SK-N-SH treated with all-trans-retinoic acid at 6 μM for 48 hours (cell line): ENCODE results near the gene PPARD.

Experiments
- ATAC-seq: fragments of 200-7000 bp; cut with Tn5 transposase; 3 replicates; pipeline ENCODE4 v1.9.1; 2020; ENCODE audit warnings: mild to moderate bottlenecking, moderate library complexity
- ARNTL ChIP-seq: fragments of 450-650 bp; formaldehyde crosslinking; IDR thresholded peaks from 2 replicates; pipeline ENCODE4 v1.5.0; 2020; ENCODE audit warnings: low read depth, mild to moderate bottlenecking, moderate library complexity, borderline replicate concordance
- BACH2 ChIP-seq: fragments of 250-450 bp; sonication (Bioruptor Pico); IDR thresholded peaks from 2 replicates; pipeline ENCODE4 v1.9.0; 2021; ENCODE audit warnings: mild to moderate bottlenecking, borderline replicate concordance
- CREB5 ChIP-seq: fragments of 250-450 bp; sonication (Bioruptor Pico); IDR thresholded peaks from 2 replicates; pipeline ENCODE4 v1.5.1; 2020; ENCODE audit warnings: low read depth, mild to moderate bottlenecking, moderate library complexity
- CSDC2 ChIP-seq: fragments of 250-450 bp; sonication (Bioruptor Pico); IDR thresholded peaks from 2 replicates; pipeline ENCODE4 v1.5.0; 2020; ENCODE audit warnings: mild to moderate bottlenecking, moderate library complexity
- CSRNP3 ChIP-seq: fragments of 250-450 bp; sonication (Bioruptor Pico); IDR thresholded peaks from 2 replicates; pipeline ENCODE4 v1.5.1; 2021; ENCODE audit warnings: mild to moderate bottlenecking, moderate library complexity
- ESRRG ChIP-seq: fragments of 250-450 bp; sonication (Bioruptor Pico); IDR thresholded peaks from 2 replicates; pipeline ENCODE4 v1.6.1; 2021; ENCODE audit warnings: mild to moderate bottlenecking
- GLIS3 ChIP-seq: fragments of 250-450 bp; sonication (Bioruptor Pico); IDR thresholded peaks from 2 replicates; pipeline ENCODE4 v1.5.0; 2020; ENCODE audit warnings: mild to moderate bottlenecking, moderate library complexity
- ISL1 ChIP-seq: fragments of 250-450 bp; sonication (Bioruptor Pico); IDR thresholded peaks from 2 replicates; pipeline ENCODE4 v2.1.2; 2022; ENCODE audit warnings: mild to moderate bottlenecking, moderate library complexity
- OSR1 ChIP-seq: fragments of 250-450 bp; sonication (Bioruptor Pico); IDR thresholded peaks from 2 replicates; pipeline ENCODE4 v1.8.0; 2022; ENCODE audit warnings: moderate library complexity, mild to moderate bottlenecking, inconsistent platforms
- RARB ChIP-seq: fragments of 250-450 bp; sonication (Bioruptor Pico); IDR thresholded peaks from 2 replicates; pipeline ENCODE4 v1.8.0; 2021; ENCODE audit warnings: mild to moderate bottlenecking, moderate library complexity
- SNAI2 ChIP-seq: fragments of 250-450 bp; sonication (Bioruptor Pico); IDR thresholded peaks from 2 replicates; pipeline ENCODE4 v1.5.0; 2020; ENCODE audit warnings: mild to moderate bottlenecking, moderate library complexity
- TCF4 ChIP-seq: fragments of 250-450 bp; sonication (Bioruptor Pico); IDR thresholded peaks from 2 replicates; pipeline ENCODE4 v1.8.0; 2021; ENCODE audit warnings: mild to moderate bottlenecking, moderate library complexity, borderline replicate concordance
- TOX ChIP-seq: fragments of 250-450 bp; sonication (Bioruptor Pico); IDR thresholded peaks from 2 replicates; pipeline ENCODE4 v1.8.0; 2021; ENCODE audit warnings: mild to moderate bottlenecking, moderate library complexity, borderline replicate concordance
- ZC3H10 ChIP-seq: fragments of 250-450 bp; sonication (Bioruptor Pico); IDR thresholded peaks from 2 replicates; pipeline ENCODE4 v1.5.1; 2021; ENCODE audit warnings: mild to moderate bottlenecking, moderate library complexity
- ZFP3 ChIP-seq: fragments of 250-450 bp; sonication (Bioruptor Pico); IDR thresholded peaks from 2 replicates; pipeline ENCODE4 v1.5.0; 2020; ENCODE audit warnings: mild to moderate bottlenecking, moderate library complexity
- ZFP30 ChIP-seq: fragments of 450-650 bp; formaldehyde crosslinking; IDR thresholded peaks from 2 replicates; pipeline ENCODE4 v1.5.0; 2022; ENCODE audit warnings: mild to moderate bottlenecking, moderate library complexity
- ZNF70 ChIP-seq: fragments of 450-650 bp; formaldehyde crosslinking; IDR thresholded peaks from 2 replicates; pipeline ENCODE4 v1.5.0; 2020; ENCODE audit warnings: mild to moderate bottlenecking, moderate library complexity
- ZNF8 ChIP-seq: fragments of 450-650 bp; formaldehyde crosslinking; IDR thresholded peaks from 2 replicates; pipeline ENCODE4 v1.5.0; 2020; ENCODE audit warnings: mild to moderate bottlenecking, moderate library complexity
- TF ChIP-seq, protein P1 (sequence below): fragments of 250-450 bp; sonication (Bioruptor Pico); IDR thresholded peaks from 2 replicates; pipeline ENCODE4 v1.8.0; 2021; ENCODE audit warnings: low read depth, mild to moderate bottlenecking, moderate library complexity, borderline replicate concordance
- TF ChIP-seq, protein P2 (sequence below): fragments of 250-450 bp; sonication (Bioruptor Pico); IDR thresholded peaks from 2 replicates; pipeline ENCODE4 v1.5.0; 2020; ENCODE audit warnings: mild to moderate bottlenecking, moderate library complexity

Gene PPARD

DNA sequence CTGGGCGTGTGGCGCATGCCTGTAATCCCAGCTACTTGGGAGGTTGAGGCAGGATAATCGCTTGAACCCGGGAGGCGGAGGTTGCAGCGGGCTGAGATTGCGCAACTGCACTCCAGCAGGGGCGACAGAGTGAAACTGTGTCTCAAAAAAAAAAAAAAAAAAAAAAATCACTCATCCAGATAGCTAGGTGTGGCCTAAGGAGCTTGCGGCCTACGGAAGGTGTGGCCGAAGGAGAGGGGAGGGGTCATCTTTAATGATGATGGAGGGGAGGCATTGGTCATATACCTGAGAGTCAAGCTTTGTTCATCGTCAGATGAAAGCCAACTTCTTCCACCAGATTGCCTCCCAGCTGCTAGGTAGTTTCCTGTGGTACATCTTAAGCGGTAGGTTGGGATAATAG is 801 bp upstream of the PPARD start:
- ATAC-seq, result no peak
- TF ChIP-seq ZFP30 (no peak), ZC3H10 (CRISPR knock-in tag) (no peak), CSRNP3 (CRISPR knock-in tag) (no peak), GLIS3 (CRISPR knock-in tag) (no peak), RARB (CRISPR knock-in tag) (no peak), ESRRG (no peak), BACH2 (no peak), ISL1 (no peak), TOX (CRISPR knock-in tag) (no peak)
- TF ChIP-seq, protein P1, sequence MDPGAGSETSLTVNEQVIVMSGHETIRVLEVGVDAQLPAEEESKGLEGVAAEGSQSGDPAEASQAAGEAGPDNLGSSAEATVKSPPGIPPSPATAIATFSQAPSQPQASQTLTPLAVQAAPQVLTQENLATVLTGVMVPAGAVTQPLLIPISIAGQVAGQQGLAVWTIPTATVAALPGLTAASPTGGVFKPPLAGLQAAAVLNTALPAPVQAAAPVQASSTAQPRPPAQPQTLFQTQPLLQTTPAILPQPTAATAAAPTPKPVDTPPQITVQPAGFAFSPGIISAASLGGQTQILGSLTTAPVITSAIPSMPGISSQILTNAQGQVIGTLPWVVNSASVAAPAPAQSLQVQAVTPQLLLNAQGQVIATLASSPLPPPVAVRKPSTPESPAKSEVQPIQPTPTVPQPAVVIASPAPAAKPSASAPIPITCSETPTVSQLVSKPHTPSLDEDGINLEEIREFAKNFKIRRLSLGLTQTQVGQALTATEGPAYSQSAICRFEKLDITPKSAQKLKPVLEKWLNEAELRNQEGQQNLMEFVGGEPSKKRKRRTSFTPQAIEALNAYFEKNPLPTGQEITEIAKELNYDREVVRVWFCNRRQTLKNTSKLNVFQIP, result no peak

DNA sequence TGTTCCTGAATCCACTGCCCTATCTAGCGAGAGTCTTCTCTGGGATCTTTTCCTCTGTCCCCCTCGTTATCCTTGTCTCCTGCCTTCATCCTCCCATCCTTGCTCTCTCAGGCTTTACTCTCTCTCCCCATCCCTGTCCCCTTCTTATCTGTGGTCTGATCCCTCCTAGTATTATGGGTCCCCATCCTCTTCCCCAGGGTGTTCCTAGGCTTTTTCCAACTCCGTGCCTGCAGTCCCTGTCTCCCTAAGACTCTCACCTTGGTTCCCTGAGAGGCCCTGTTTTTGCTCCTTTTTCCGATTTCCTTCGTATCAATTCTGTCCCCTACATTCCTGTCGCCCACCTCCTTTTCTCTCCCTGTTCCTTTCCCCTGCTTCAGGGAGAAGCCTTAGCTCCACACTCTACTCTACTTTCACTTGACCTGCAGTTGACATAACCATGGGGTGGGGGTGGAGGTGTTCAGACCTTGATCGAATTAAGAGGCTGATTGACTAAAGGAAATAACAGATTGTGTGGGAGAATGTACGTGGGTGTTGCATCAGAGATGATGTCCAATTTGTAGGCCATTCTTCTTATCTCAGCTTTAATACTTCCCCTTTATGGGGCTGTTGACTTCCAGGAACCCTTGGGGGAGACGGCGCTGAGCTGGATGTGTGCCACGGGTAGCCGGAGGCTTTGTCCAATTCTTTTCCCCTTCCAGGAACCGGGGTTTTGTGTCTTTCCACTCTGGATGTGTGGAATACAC is 905 bp downstream of the PPARD start:
- ATAC-seq, result peak; percentile 21
- no peak for TF ChIP-seq ARNTL (CRISPR knock-in tag)
- no peak for TF ChIP-seq CREB5 (CRISPR knock-in tag)
- no peak for TF ChIP-seq ISL1
- no peak for TF ChIP-seq SNAI2 (CRISPR knock-in tag)
- TF ChIP-seq ZFP3 (CRISPR knock-in tag), result no peak
- no peak for TF ChIP-seq CSDC2 (CRISPR knock-in tag)
- TF ChIP-seq ZNF70 (CRISPR knock-in tag), result no peak
- TF ChIP-seq CSRNP3 (CRISPR knock-in tag), result no peak

- ATAC-seq, result no peak
Observed at GRCh38 chr6:35343835-35344550, 1.6 kb downstream of the PPARD start.

DNA sequence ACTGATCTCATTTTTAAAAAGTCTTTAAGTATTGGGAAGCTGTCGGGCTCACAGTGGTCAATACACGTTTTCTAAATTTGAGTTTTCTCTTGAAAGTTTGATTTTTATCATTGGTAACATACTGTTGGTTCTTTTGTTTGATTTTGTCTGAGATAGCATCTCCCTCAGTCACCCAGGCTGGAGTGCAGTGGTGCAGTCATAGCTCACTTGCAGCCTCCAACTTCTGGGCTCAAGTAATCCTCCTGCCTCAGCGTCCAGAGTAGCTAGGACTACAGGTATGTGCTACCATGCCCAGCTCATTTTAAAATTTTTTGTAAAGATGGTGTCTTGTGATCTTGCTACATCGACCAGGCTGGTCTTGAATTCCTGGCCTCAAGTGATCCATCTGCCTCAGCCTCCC is 9.1 kb downstream of the PPARD start:
- no peak for ATAC-seq
- TF ChIP-seq ESRRG (no peak), TCF4 (CRISPR knock-in tag) (no peak), GLIS3 (CRISPR knock-in tag) (no peak), ZNF8 (CRISPR knock-in tag) (no peak), ZFP3 (CRISPR knock-in tag) (no peak), CSRNP3 (CRISPR knock-in tag) (no peak), OSR1 (CRISPR knock-in tag) (no peak), ZNF70 (CRISPR knock-in tag) (no peak), ZFP30 (no peak), CSDC2 (CRISPR knock-in tag) (no peak)
- TF ChIP-seq, protein P2, sequence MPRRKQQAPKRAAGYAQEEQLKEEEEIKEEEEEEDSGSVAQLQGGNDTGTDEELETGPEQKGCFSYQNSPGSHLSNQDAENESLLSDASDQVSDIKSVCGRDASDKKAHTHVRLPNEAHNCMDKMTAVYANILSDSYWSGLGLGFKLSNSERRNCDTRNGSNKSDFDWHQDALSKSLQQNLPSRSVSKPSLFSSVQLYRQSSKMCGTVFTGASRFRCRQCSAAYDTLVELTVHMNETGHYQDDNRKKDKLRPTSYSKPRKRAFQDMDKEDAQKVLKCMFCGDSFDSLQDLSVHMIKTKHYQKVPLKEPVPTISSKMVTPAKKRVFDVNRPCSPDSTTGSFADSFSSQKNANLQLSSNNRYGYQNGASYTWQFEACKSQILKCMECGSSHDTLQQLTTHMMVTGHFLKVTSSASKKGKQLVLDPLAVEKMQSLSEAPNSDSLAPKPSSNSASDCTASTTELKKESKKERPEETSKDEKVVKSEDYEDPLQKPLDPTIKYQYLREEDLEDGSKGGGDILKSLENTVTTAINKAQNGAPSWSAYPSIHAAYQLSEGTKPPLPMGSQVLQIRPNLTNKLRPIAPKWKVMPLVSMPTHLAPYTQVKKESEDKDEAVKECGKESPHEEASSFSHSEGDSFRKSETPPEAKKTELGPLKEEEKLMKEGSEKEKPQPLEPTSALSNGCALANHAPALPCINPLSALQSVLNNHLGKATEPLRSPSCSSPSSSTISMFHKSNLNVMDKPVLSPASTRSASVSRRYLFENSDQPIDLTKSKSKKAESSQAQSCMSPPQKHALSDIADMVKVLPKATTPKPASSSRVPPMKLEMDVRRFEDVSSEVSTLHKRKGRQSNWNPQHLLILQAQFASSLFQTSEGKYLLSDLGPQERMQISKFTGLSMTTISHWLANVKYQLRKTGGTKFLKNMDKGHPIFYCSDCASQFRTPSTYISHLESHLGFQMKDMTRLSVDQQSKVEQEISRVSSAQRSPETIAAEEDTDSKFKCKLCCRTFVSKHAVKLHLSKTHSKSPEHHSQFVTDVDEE (CRISPR knock-in tag), result no peak

More at GRCh38 chr6:35343835-35344550, 1.6 kb downstream of the PPARD start:
- peak; percentile 44; the same call in 1 of the 2 replicates for TF ChIP-seq TCF4 (CRISPR knock-in tag)
- no peak for TF ChIP-seq ESRRG
